ENCODE data around the gene GSC. TPM values are rescaled to one million over a fixed set of nuclear protein-coding genes. Genes with fewer than 3 reads are reported as not detected.
A peak's percentile ranks its signal among the peaks of the same experiment; 100 is the strongest.

The GSC gene
- total RNA-seq, 1 donor: not detected

GRCh38 chr14:94772548-94772947 is 2.6 kb upstream of the GSC start:
- peak in 1 of 3 donors; percentile 12 for DNase-seq (ENCODE audit: low read depth in 2 of 3, low spot score in 2 of 3)

- DNase-seq (ENCODE audit: low read depth in 2 of 3, low spot score in 2 of 3): peak in 2 of 3 donors; percentile 15 to 29
Measured at GRCh38 chr14:94771906-94772490, 2.1 kb upstream of the GSC start.

- peak in 1 of 3 donors; percentile 10 for DNase-seq (ENCODE audit: low read depth in 2 of 3, low spot score in 2 of 3)
Measured at GRCh38 chr14:94771158-94771905, 1.4 kb upstream of the GSC start.

GRCh38 chr14:94770815-94771157 is 873 bp upstream of the GSC start:
- peak in 2 of 3 donors; percentile 17 to 19 for DNase-seq (ENCODE audit: low read depth in 2 of 3, low spot score in 2 of 3)

- peak in 1 of 3 donors; percentile 12 for DNase-seq (ENCODE audit: low read depth in 2 of 3, low spot score in 2 of 3)
Measured at GRCh38 chr14:94770251-94770749, 387 bp upstream of the GSC start.

- DNase-seq (ENCODE audit: low read depth in 2 of 3, low spot score in 2 of 3): peak in 2 of 3 donors; percentile 29 to 48
Measured at GRCh38 chr14:94768521-94769390, 1.2 kb downstream of the GSC start.

- no peak for DNase-seq (ENCODE audit: low read depth in 2 of 3, low spot score in 2 of 3)
Measured at GRCh38 chr14:94768141-94768520, 1.8 kb downstream of the GSC start.

GRCh38 chr14:94767321-94767878 is 2.5 kb downstream of the GSC start:
- DNase-seq (ENCODE audit: low read depth in 2 of 3, low spot score in 2 of 3): no peak

- DNase-seq (ENCODE audit: low read depth in 2 of 3, low spot score in 2 of 3): no peak
Measured at GRCh38 chr14:94764573-94764972, 5.3 kb downstream of the GSC start.

GRCh38 chr14:94762431-94762830 is 7.5 kb downstream of the GSC start:
- DNase-seq (ENCODE audit: low read depth in 2 of 3, low spot score in 2 of 3): no peak

- DNase-seq (ENCODE audit: low read depth in 2 of 3, low spot score in 2 of 3): no peak
Measured at GRCh38 chr14:94761997-94762377, 7.9 kb downstream of the GSC start.

GRCh38 chr14:94761348-94761996 is 8.4 kb downstream of the GSC start:
- no peak for DNase-seq (ENCODE audit: low read depth in 2 of 3, low spot score in 2 of 3)

GRCh38 chr14:94756310-94756882 is 13.5 kb downstream of the GSC start:
- no peak for DNase-seq (ENCODE audit: low read depth in 2 of 3, low spot score in 2 of 3)

- DNase-seq (ENCODE audit: low read depth in 2 of 3, low spot score in 2 of 3): no peak
Measured at GRCh38 chr14:94754391-94754942, 15.4 kb downstream of the GSC start.

- DNase-seq (ENCODE audit: low read depth in 2 of 3, low spot score in 2 of 3): no peak
Measured at GRCh38 chr14:94752591-94753436, 17.1 kb downstream of the GSC start.

- no peak for DNase-seq (ENCODE audit: low read depth in 2 of 3, low spot score in 2 of 3)
Measured at GRCh38 chr14:94751956-94752355, 18.0 kb downstream of the GSC start.

- DNase-seq (ENCODE audit: low read depth in 2 of 3, low spot score in 2 of 3): no peak
Measured at GRCh38 chr14:94751321-94751720, 18.6 kb downstream of the GSC start.

GRCh38 chr14:94750371-94750770 is 19.5 kb downstream of the GSC start:
- no peak for DNase-seq (ENCODE audit: low read depth in 2 of 3, low spot score in 2 of 3)

All from hematopoietic multipotent progenitor cell (in vitro differentiated cells).